Fibroblast of the aortic adventitia (primary cell): Measurements from ENCODE around the gene DNAJC15. TPM values are rescaled to one million over a fixed set of nuclear protein-coding genes. Genes with fewer than 3 reads are reported as not detected.

ENCODE experiments used
- DNase-seq: peaks from one replicate; pipeline ENCODE4 v3.0.0-alpha.2; 2010; ENCODE audit warnings: low read depth
- H3K4me3 ChIP-seq: 2 replicates; pipeline ENCODE4 v1.5.1; 2011; ENCODE audit warnings: low read depth, mild to moderate bottlenecking, control low read depth, low read length, moderate library complexity
- total RNA-seq: library from RNA; depleted of rRNA; stranded (reverse); fragments of >200 nt; gene quantifications from 2 replicates; pipeline ENCODE4 v1.2.3, GENCODE V29; 2012; ENCODE audit warnings: low replicate concordance
- TF ChIP-seq, protein P1 (sequence below): IDR thresholded peaks from 2 replicates; pipeline ENCODE4 v1.5.1; 2011; ENCODE audit warnings: mild to moderate bottlenecking, low read length, control low read depth, inconsistent platforms; ENCODE audit not compliant: insufficient read depth

The DNAJC15 gene
- total RNA-seq, 1 donor = 18.7 TPM

DNA sequence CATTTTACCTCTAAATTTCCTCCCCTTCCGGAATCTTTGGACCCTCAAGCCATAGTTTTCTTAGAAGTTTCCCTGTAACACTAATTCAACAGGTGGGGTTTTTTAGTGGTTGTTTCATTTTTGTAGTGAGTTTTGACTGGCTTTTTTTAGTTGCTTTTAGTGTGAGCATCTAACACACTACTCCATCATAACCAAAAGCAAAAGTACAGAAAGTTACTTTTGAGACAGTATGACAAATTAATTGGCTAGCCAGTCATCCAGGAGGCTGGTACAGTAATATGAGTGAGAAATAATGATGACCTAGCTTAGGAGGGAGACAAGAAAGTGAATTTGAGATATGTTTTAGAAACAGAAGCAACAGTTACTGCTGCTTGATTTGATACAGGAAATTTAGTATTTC is 71.5 kb downstream of the DNAJC15 start:
- H3K4me3 ChIP-seq = no peak overlapping the region
- no peak for DNase-seq
- TF ChIP-seq, protein P1, sequence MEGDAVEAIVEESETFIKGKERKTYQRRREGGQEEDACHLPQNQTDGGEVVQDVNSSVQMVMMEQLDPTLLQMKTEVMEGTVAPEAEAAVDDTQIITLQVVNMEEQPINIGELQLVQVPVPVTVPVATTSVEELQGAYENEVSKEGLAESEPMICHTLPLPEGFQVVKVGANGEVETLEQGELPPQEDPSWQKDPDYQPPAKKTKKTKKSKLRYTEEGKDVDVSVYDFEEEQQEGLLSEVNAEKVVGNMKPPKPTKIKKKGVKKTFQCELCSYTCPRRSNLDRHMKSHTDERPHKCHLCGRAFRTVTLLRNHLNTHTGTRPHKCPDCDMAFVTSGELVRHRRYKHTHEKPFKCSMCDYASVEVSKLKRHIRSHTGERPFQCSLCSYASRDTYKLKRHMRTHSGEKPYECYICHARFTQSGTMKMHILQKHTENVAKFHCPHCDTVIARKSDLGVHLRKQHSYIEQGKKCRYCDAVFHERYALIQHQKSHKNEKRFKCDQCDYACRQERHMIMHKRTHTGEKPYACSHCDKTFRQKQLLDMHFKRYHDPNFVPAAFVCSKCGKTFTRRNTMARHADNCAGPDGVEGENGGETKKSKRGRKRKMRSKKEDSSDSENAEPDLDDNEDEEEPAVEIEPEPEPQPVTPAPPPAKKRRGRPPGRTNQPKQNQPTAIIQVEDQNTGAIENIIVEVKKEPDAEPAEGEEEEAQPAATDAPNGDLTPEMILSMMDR = no peak

GRCh38 chr13:43095771-43096719 is 72.7 kb downstream of the DNAJC15 start:
- H3K4me3 ChIP-seq = no peak overlapping the region
- peak; percentile 57 for DNase-seq
- TF ChIP-seq, protein P1 = no peak

DNA sequence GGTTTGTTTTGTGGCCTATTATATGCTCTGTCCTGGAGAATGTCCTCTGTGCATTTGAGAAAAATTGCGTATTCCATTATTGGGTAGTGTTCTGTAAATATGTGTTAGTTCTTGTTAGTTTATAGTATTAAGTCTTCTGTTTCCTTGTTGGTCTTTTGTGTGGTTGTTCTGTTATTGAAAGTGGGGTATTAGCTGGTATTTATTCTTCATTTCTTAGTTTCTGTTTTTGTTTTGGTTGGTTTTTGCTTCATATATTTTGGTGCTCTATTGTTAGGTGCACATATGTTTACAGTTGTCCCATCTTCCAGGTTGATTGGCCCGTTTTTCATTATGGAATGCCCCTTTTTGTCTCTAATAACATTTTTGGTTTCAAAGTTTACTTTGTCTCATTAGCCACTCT is 77.3 kb downstream of the DNAJC15 start:
- H3K4me3 ChIP-seq = no peak overlapping the region
- TF ChIP-seq, protein P1 = no peak
- no peak for DNase-seq

DNA sequence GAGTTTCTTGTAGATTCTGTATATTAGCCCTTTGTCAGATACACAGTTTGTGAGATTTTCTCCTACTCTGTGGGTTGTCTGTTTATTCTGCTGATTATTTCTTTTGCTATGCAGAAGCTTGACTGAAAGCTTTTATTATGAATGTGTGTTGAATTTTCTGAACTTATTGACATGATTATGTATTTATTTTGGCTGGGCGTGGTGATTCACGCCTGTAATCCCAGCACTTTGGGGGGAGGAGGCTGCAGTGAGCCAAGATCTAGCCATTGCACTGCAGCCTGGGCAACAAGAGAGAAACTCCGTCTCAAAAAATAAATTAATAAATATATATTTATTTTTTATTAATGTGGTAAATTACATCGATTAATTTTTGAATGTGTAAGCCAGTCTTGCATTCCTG is 78.9 kb downstream of the DNAJC15 start:
- no peak for DNase-seq
- no peak overlapping the region for H3K4me3 ChIP-seq
- TF ChIP-seq, protein P1 = no peak

- TF ChIP-seq, protein P1 = no peak
- DNase-seq = peak; percentile 33
- H3K4me3 ChIP-seq = no peak overlapping the region
Observed at GRCh38 chr13:43107780-43108179, 84.4 kb downstream of the DNAJC15 start.

GRCh38 chr13:43110036-43110435 is 86.7 kb downstream of the DNAJC15 start:
- TF ChIP-seq, protein P1 = no peak
- no peak for DNase-seq
- no peak overlapping the region for H3K4me3 ChIP-seq
